Measurements from ENCODE around the gene CEACAM16. TPM values are rescaled to one million over a fixed set of nuclear protein-coding genes. Genes with fewer than 3 reads are reported as not detected.

Gene CEACAM16
- total RNA-seq, 1 donor from 2014 or later, result not detected

DNA sequence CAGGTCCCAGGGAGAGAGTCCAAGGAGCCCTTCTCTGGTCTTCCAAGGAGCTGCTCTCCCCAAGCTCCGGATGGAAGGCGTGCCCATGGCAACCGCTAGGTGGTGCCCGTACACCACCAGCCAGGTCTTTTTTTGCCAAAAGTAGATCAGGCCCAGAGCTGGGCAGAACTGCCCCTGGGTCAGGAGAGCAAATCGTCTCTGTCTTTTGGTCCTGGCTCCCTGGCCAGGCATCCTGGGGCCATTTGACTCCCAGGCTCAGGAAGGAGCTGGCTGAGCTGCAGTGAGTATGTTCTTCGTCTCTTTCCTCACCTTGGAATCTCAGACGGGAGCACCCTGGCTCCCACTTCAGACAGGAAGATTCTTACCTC lies 25.0 kb downstream of the CEACAM16 start:
- no peak overlapping the region for H3K4me3 Mint-ChIP-seq (ENCODE audit: unreplicated experiment)
- DNase-seq (ENCODE audit: low spot score), result no peak
- H3K4me1 Mint-ChIP-seq (ENCODE audit: low read depth), result peaks cover 25% of the 10 kb centered on the region
- H3K27ac Mint-ChIP-seq (ENCODE audit: unreplicated experiment), result no peak overlapping the region
- no peaks in the 10 kb centered on the region for H3K27me3 Mint-ChIP-seq (ENCODE audit: low read depth)
- H3K9me3 Mint-ChIP-seq (ENCODE audit: low read depth), result no peaks in the 10 kb centered on the region
- TF ChIP-seq, protein P1, sequence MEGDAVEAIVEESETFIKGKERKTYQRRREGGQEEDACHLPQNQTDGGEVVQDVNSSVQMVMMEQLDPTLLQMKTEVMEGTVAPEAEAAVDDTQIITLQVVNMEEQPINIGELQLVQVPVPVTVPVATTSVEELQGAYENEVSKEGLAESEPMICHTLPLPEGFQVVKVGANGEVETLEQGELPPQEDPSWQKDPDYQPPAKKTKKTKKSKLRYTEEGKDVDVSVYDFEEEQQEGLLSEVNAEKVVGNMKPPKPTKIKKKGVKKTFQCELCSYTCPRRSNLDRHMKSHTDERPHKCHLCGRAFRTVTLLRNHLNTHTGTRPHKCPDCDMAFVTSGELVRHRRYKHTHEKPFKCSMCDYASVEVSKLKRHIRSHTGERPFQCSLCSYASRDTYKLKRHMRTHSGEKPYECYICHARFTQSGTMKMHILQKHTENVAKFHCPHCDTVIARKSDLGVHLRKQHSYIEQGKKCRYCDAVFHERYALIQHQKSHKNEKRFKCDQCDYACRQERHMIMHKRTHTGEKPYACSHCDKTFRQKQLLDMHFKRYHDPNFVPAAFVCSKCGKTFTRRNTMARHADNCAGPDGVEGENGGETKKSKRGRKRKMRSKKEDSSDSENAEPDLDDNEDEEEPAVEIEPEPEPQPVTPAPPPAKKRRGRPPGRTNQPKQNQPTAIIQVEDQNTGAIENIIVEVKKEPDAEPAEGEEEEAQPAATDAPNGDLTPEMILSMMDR (IDR thresholded peaks at IDR 0.05), result peak; percentile 99
- H3K36me3 Mint-ChIP-seq (ENCODE audit: low read depth), result no peaks in the 10 kb centered on the region

DNA sequence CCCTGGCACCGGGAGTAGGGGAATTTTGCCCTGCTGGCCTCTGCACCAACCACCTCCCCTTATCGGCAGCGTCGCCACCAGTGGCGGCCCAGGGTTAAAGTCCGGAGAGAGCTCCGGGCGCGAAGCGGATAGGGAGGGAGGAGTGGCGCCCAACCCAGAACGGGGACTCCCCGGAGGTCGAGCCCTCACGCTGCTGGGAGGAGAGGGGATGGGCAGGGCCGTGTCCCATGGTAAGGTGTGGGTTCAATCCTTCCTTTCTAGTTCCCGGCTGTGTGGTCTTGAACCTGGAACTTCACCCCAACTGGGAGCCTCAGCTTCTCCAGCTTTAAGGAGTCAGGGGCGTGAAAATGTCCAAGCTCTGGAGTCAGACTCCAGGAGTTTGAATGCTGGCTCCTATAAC lies 26.3 kb downstream of the CEACAM16 start:
- Mint-ChIP-seq H3K4me3 (ENCODE audit: unreplicated experiment) (no peak overlapping the region), H3K27ac (ENCODE audit: unreplicated experiment) (no peak overlapping the region), H3K9me3 (ENCODE audit: low read depth) (no peaks in the 10 kb centered on the region), H3K4me1 (ENCODE audit: low read depth) (peaks cover 19% of the 10 kb centered on the region), H3K27me3 (ENCODE audit: low read depth) (no peaks in the 10 kb centered on the region), H3K36me3 (ENCODE audit: low read depth) (no peaks in the 10 kb centered on the region)
- TF ChIP-seq, protein P1 (IDR thresholded peaks at IDR 0.05), result no peak
- no peak for DNase-seq (ENCODE audit: low spot score)

DNA sequence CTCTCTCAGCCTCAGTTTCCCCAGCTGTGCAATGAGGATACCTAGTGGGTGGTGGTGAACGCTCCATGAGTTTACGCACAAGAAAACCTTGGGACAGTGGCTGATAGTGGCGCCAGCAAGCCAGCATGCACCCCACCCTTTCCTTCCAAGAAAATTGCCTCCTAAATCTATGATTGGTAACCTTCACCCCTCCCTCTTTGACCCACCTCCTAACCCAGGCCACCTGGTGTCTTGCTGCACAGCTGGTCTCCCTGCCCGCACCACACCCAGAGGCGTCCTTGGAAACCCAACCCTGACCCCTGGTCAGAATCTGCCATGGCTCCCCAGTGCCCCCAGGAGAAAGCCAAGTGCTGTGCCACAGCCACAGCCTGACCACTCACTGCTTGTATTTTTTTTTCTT lies 26.7 kb downstream of the CEACAM16 start:
- Mint-ChIP-seq H3K9me3 (ENCODE audit: low read depth) (no peaks in the 10 kb centered on the region), H3K4me1 (ENCODE audit: low read depth) (peaks cover 19% of the 10 kb centered on the region), H3K36me3 (ENCODE audit: low read depth) (no peaks in the 10 kb centered on the region), H3K27ac (ENCODE audit: unreplicated experiment) (no peak overlapping the region), H3K27me3 (ENCODE audit: low read depth) (no peaks in the 10 kb centered on the region), H3K4me3 (ENCODE audit: unreplicated experiment) (no peak overlapping the region)
- DNase-seq (ENCODE audit: low spot score), result no peak
- TF ChIP-seq, protein P1 (IDR thresholded peaks at IDR 0.05), result no peak

DNA sequence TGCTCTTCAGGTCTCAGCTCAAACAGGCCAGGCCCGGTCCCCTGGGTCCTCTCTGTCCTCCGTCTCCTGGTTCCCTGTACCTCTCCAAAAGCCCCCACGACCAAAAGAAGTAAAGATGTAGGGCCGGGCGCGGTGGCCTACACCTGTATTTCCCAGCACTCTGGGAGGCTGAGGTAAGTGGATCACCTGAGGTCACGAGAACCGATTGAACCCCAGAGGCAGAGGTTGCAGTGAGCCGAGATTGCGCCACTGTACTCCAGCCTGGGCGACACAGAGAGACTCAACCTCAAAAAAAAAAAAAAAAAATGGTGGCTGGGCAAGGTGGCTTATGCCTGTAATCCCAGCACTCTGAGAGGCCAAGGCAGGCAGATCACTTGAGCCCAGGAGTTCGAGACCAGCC lies 27.5 kb downstream of the CEACAM16 start:
- Mint-ChIP-seq H3K4me1 (ENCODE audit: low read depth) (peaks cover 19% of the 10 kb centered on the region), H3K27me3 (ENCODE audit: low read depth) (no peaks in the 10 kb centered on the region), H3K27ac (ENCODE audit: unreplicated experiment) (peak overlapping the region; percentile 12), H3K36me3 (ENCODE audit: low read depth) (no peaks in the 10 kb centered on the region), H3K4me3 (ENCODE audit: unreplicated experiment) (no peak overlapping the region), H3K9me3 (ENCODE audit: low read depth) (no peaks in the 10 kb centered on the region)
- DNase-seq (ENCODE audit: low spot score), result no peak
- TF ChIP-seq, protein P1 (IDR thresholded peaks at IDR 0.05), result no peak

DNA sequence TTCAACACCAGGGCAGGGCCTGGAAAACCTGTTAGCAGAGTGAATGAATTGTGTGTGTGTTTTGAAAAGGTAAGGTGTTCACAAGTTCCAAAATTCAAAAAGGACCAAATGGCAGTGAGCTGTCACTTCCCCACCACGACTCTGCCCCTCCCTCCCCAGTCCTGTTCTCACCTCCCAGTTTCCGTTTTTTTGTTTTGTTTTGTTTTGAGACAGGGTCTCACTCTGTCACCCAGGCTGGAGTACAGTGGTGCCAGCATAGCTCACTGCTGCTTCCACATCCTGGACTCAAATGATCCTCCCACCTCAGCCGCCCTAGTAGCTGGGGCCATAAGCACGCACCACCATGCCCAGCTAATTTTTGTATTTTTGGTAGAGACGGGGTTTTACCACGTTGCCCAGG lies 29.2 kb downstream of the CEACAM16 start:
- no peaks in the 10 kb centered on the region for H3K27me3 Mint-ChIP-seq (ENCODE audit: low read depth)
- DNase-seq (ENCODE audit: low spot score), result no peak
- no peak overlapping the region for H3K27ac Mint-ChIP-seq (ENCODE audit: unreplicated experiment)
- no peak overlapping the region for H3K4me3 Mint-ChIP-seq (ENCODE audit: unreplicated experiment)
- no peaks in the 10 kb centered on the region for H3K36me3 Mint-ChIP-seq (ENCODE audit: low read depth)
- no peaks in the 10 kb centered on the region for H3K9me3 Mint-ChIP-seq (ENCODE audit: low read depth)
- TF ChIP-seq, protein P1 (IDR thresholded peaks at IDR 0.05), result no peak
- peaks cover 19% of the 10 kb centered on the region for H3K4me1 Mint-ChIP-seq (ENCODE audit: low read depth)
